K562 (cell line): ENCODE measurements around the gene FAM118B. TPM values are rescaled to one million over a fixed set of nuclear protein-coding genes. Genes with fewer than 3 reads are reported as not detected.
A peak's percentile ranks its signal among the peaks of the same experiment; 100 is the strongest.

Source experiments
- ATAC-seq: fragments of 200-7000 bp; cut with Tn5 transposase; 3 replicates; pipeline ENCODE4 v1.9.1; 2020; ENCODE audit warnings: moderate library complexity
- BruUV-seq: library from RNA; stranded (reverse); fragments of 400-500 nt; replicated peaks from 2 replicates; lab custom pipeline; 2021; lab: Mats Ljungman, UMichigan
- CTCF ChIA-PET: fragments of 300-600 bp; formaldehyde crosslinking; extraction: SDS; loops from one replicate; lab custom pipeline; 2021; ENCODE audit warnings: low intra/inter-chr PET ratio; lab: Yijun Ruan, JAX
- POLR2A ChIA-PET: fragments of 300-600, 350-650 bp; sonication (Branson Sonifier 250); formaldehyde crosslinking; extraction: SDS; loops from one replicate; lab custom pipeline; 2021; ENCODE audit warnings: antibody characterized with exemption, inconsistent platforms; lab: Yijun Ruan, JAX
- DNase-seq, 4 experiments: peaks; one replicate each; pipeline versions ENCODE4 v3.0.0 to v3.0.0-alpha.2; 2011 to 2018; ENCODE audit warnings: low spot score in 3 of 4, mixed read lengths in 3 of 4; ENCODE audit errors: extremely low read depth in 1 of 4
- FAIRE-seq: peaks from 2 replicates; lab custom pipeline; 2011; peaks lifted over from hg19 to GRCh38; lab: Jason Lieb, UNC
- H2AFZ ChIP-seq: 2 replicates; pipeline ENCODE4 v1.6.0; 2011; ENCODE audit warnings: low read depth, low read length, control low read depth, inconsistent platforms
- H3K27ac ChIP-seq: fragments of 200-600 bp; 3 replicates; pipeline ENCODE4 v1.8.0; 2011; ENCODE audit warnings: low read depth, mild to moderate bottlenecking, control low read depth, inconsistent platforms, low read length, moderate library complexity, mixed read lengths; ENCODE audit errors: extremely low read depth
- H3K27me3 ChIP-seq, 2 experiments: fragments of 300-600 bp in 1 of 2; 2 replicates in 1 of 2; 3 replicates in 1 of 2; pipeline versions ENCODE4 v1.6.0 to v1.8.0; 2011; ENCODE audit warnings: inconsistent platforms in 2 of 2, low read length in 2 of 2, mild to moderate bottlenecking in 1 of 2, mixed read lengths in 1 of 2, moderate library complexity in 1 of 2; ENCODE audit not compliant: control insufficient read depth in 2 of 2, insufficient read depth in 2 of 2
- H3K36me3 ChIP-seq: fragments of 300-600 bp; 3 replicates; pipeline ENCODE4 v1.8.0; 2011; ENCODE audit warnings: mild to moderate bottlenecking, low read length, inconsistent platforms; ENCODE audit not compliant: control insufficient read depth, insufficient read depth
- H3K4me1 ChIP-seq, 2 experiments: fragments of 200-600 bp in 1 of 2; replicated peaks in 1 of 2; 2 replicates in 1 of 2; 3 replicates in 1 of 2; pipeline versions ENCODE4 v1.5.1 to v1.8.0; 2011; ENCODE audit warnings: inconsistent platforms in 2 of 2, low read length in 2 of 2, mild to moderate bottlenecking in 1 of 2, mixed read lengths in 1 of 2, moderate library complexity in 1 of 2; ENCODE audit not compliant: control insufficient read depth in 2 of 2, insufficient read depth in 2 of 2
- H3K4me2 ChIP-seq: 2 replicates; pipeline ENCODE4 v1.6.1; 2011; ENCODE audit warnings: low read length, control low read depth, inconsistent platforms, mixed read lengths; ENCODE audit not compliant: insufficient read depth
- H3K4me3 ChIP-seq: fragments of 200-600 bp; sonication (generic), shearing (Covaris generic); 2 replicates; pipeline ENCODE4 v1.5.1; 2016; ENCODE audit warnings: control low read depth, inconsistent platforms
- H3K79me2 ChIP-seq: fragments of 200-600 bp; 3 replicates; pipeline ENCODE4 v1.8.0; 2011; ENCODE audit warnings: low read length, inconsistent platforms; ENCODE audit not compliant: control insufficient read depth, insufficient read depth
- H3K9ac ChIP-seq, 2 experiments: 2 replicates each; pipeline versions ENCODE4 v1.6.0 to v1.6.1; 2011; ENCODE audit warnings: low read depth in 2 of 2, low read length in 2 of 2, control low read depth in 1 of 2, inconsistent platforms in 1 of 2, mild to moderate bottlenecking in 1 of 2, mixed read lengths in 1 of 2; ENCODE audit not compliant: insufficient read depth in 1 of 2
- H3K9me1 ChIP-seq: one replicate; pipeline ENCODE4 v1.6.0; 2011; ENCODE audit warnings: inconsistent platforms, mild to moderate bottlenecking, low read length, moderate library complexity; ENCODE audit not compliant: control insufficient read depth, insufficient read depth
- H3K9me3 ChIP-seq: replicated peaks from 2 replicates; pipeline ENCODE4 v1.5.1; 2011; ENCODE audit warnings: low read depth, low read length, inconsistent platforms; ENCODE audit not compliant: control insufficient read depth, insufficient read depth
- H4K20me1 ChIP-seq: replicated peaks from 2 replicates; pipeline ENCODE4 v1.6.1; 2011; ENCODE audit warnings: low read length, inconsistent platforms, mixed read lengths; ENCODE audit not compliant: control insufficient read depth, insufficient read depth
- ARHGAP35 ChIP-seq: fragments of 450-650 bp; IDR thresholded peaks from 2 replicates; pipeline ENCODE4 v1.6.1; 2018; ENCODE audit not compliant: partially characterized antibody
- ARID1B ChIP-seq: fragments of 450-650 bp; IDR thresholded peaks from 2 replicates; pipeline ENCODE4 v1.6.1; 2016; ENCODE audit warnings: antibody characterized with exemption, mild to moderate bottlenecking, inconsistent platforms
- CC2D1A ChIP-seq: fragments of 450-650 bp; IDR thresholded peaks from 2 replicates; pipeline ENCODE4 v1.6.1; 2017; ENCODE audit warnings: mild to moderate bottlenecking
- CHCHD3 ChIP-seq: fragments of 250-450 bp; sonication (Bioruptor Pico); IDR thresholded peaks from 2 replicates; pipeline ENCODE4 v2.1.2; 2022; ENCODE audit warnings: mild to moderate bottlenecking
- HNRNPH1 ChIP-seq: fragments of 200-400 bp; formaldehyde crosslinking; optimal IDR thresholded peaks from 2 replicates; pipeline ENCODE3; 2017; ENCODE audit warnings: low read depth, mild to moderate bottlenecking, low read length, moderate library complexity
- HOXB6 ChIP-seq: fragments of 250-450 bp; sonication (Bioruptor Pico); IDR thresholded peaks from 2 replicates; pipeline ENCODE4 v1.5.1; 2022; ENCODE audit warnings: mild to moderate bottlenecking, borderline replicate concordance
- MTA2 ChIP-seq: fragments of 450-650 bp; IDR thresholded peaks from 2 replicates; pipeline ENCODE4 v1.6.1; 2016; ENCODE audit warnings: low read depth
- PCBP2 ChIP-seq: fragments of 200-400 bp; formaldehyde crosslinking; IDR thresholded peaks from 2 replicates; pipeline ENCODE4 v1.6.1; 2018; ENCODE audit warnings: low read length, low read depth, mild to moderate bottlenecking, moderate library complexity; ENCODE audit not compliant: poor library complexity, severe bottlenecking
- POLR2H ChIP-seq: IDR thresholded peaks from 2 replicates; pipeline ENCODE4 v1.6.1; 2016; ENCODE audit warnings: missing genetic modification characterization, low read depth, mild to moderate bottlenecking, control low read depth, missing compliant biosample characterization, moderate library complexity
- PTRF ChIP-seq: fragments of 450-650 bp; IDR thresholded peaks from 2 replicates; pipeline ENCODE4 v1.6.1; 2016; ENCODE audit warnings: mild to moderate bottlenecking, missing genetic modification characterization, missing compliant biosample characterization
- SREBF2 ChIP-seq: sonication (generic); formaldehyde crosslinking; IDR thresholded peaks from 2 replicates; pipeline ENCODE4 v1.4.0; 2020; ENCODE audit warnings: mild to moderate bottlenecking, missing genetic modification reagents
- ZNF165 ChIP-seq: fragments of 250-450 bp; sonication (Bioruptor Pico); IDR thresholded peaks from 2 replicates; pipeline ENCODE4 v1.4.0; 2020; ENCODE audit warnings: borderline replicate concordance
- ZNF311 ChIP-seq: fragments of 250-450 bp; sonication (Bioruptor Pico); IDR thresholded peaks from 2 replicates; pipeline ENCODE4 v1.4.0; 2020; ENCODE audit warnings: mild to moderate bottlenecking, moderate library complexity
- ZNF354B ChIP-seq: fragments of 250-450 bp; sonication (Bioruptor Pico); IDR thresholded peaks from 2 replicates; pipeline ENCODE4 v1.4.0; 2020
- ZNF507 ChIP-seq: conservative IDR thresholded peaks from 2 replicates; pipeline ENCODE4 v1.6.1; 2017; ENCODE audit warnings: missing genetic modification characterization, missing compliant biosample characterization
- ZSCAN29 ChIP-seq: fragments of 450-650 bp; IDR thresholded peaks from 2 replicates; pipeline ENCODE4 v1.6.1; 2017
- WGBS: fragments of 100-300 bp; shearing (Covaris generic); methylation state at CpG from one replicate; pipeline ENCODE4 v1.1.6; 2016; ENCODE audit warnings: low coverage, mixed read lengths; ENCODE audit not compliant: insufficient coverage; ENCODE audit errors: missing lambda C conversion rate; 5-methylcytosine and 5-hydroxymethylcytosine counted together
- in situ Hi-C: fragments of 300-500 bp; cut with MboI; formaldehyde crosslinking; loops from 4 replicates; pipeline ENCODE4 v1.15.0; 2018; ENCODE audit warnings: inconsistent platforms, mixed read lengths
- intact Hi-C: fragments of 100-400 bp; cut with micrococcal nuclease; formaldehyde crosslinking; loops from 2 replicates; pipeline ENCODE4 v1.14.2; 2022
- polyA plus RNA-seq, 8 experiments: library from polyadenylated mRNA; depleted of rRNA in 4 of 8; stranded (reverse) in 5 of 8; unstranded in 3 of 8; fragments of >200 nt; fragmentation: Nextera tagmentation in 2 of 8; fragmentation: Illumina TruSeq in 1 of 8; extraction: Ambion mirVana in 2 of 8; extraction: Trizol in 1 of 8; gene quantifications; 2 replicates each; pipeline versions ENCODE4 v1.2.1 to v1.2.3, GENCODE V29; 2011 to 2014; ENCODE audit warnings: inconsistent platforms in 1 of 8, missing spikeins in 1 of 8
- total RNA-seq, 7 experiments: library from RNA; depleted of rRNA in 6 of 7; stranded (reverse); fragments of >200 nt in 6 of 7; fragmentation: Illumina TruSeq in 2 of 7; extraction: Trizol in 2 of 7; gene quantifications; 2 replicates each; pipeline versions ENCODE4 v1.2.1 to v1.2.3, GENCODE V29; 2011 to 2021; ENCODE audit warnings: low replicate concordance in 1 of 7
- TF ChIP-seq, protein P1 (sequence below): fragments of 450-650 bp; IDR thresholded peaks from 2 replicates; pipeline ENCODE4 v1.6.1; 2017; ENCODE audit warnings: antibody characterized with exemption
- TF ChIP-seq, protein P2 (sequence below): fragments of 450-650 bp; IDR thresholded peaks from 2 replicates; pipeline ENCODE4 v1.6.1; 2016; ENCODE audit warnings: borderline replicate concordance
- TF ChIP-seq, protein P3 (sequence below): fragments of 450-650 bp; conservative IDR thresholded peaks from 2 replicates; pipeline ENCODE4 v1.6.1; 2016; ENCODE audit warnings: missing genetic modification characterization, low read depth, mild to moderate bottlenecking, control low read depth, missing compliant biosample characterization

The FAM118B gene
- total and polyA plus RNA-seq, 9 of the 15 experiments (the other 6 are each of a cell fraction or from before 2014, with no cell fraction given): 12.0 to 49.0 (median 22.1) TPM

DNA sequence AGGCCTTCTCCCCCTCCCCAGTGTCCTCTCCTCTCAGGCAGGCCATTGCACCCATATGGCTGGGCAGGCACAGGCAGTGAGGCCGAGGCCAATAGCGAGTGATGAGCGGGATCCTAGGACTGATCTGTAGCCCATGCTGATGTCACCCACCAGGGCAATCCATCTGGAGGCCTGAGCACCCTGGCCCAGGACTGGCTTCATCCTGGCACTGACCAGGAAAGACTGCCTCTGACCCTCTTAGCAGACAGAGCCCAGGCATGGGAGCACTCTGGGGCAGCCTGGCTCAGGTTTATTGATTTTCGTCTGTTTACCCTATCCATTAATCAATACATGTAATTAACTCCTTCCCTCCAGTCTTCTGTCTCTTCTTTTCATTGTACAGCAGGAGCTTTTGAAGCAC is 66.2 kb downstream of the FAM118B start:
- Histone ChIP-seq H3K4me3 (no peak overlapping the region), H2AFZ (no peak overlapping the region), H4K20me1 (peaks cover 3% of the 10 kb centered on the region; the same call in 1 of the 2 replicates), H3K4me1 (peaks cover 8 to 11% of the 10 kb centered on the region in 2 experiments; a peak in 3 of 5 replicates), H3K27ac (no peak overlapping the region), H3K9me3 (no peaks in the 10 kb centered on the region), H3K9me1 (no peaks in the 10 kb centered on the region), H3K4me2 (no peak overlapping the region), H3K9ac (0 out of 4 replicates have a peak overlapping the region, but pooled peaks of 1 of the 2 experiments have one; percentile 65), H3K27me3 (no peaks in the 10 kb centered on the region), H3K36me3 (peaks cover 51% of the 10 kb centered on the region), H3K79me2 (no peaks in the 10 kb centered on the region; the same call in 2 of the 3 replicates)
- no peak for FAIRE-seq
- no peak for DNase-seq
- CTCF ChIA-PET: no interaction called here
- ATAC-seq: no peak
- in situ Hi-C loops: no loop called here
- POLR2A ChIA-PET: interaction anchor here (1.5 kb wide), 1 partner anchor 8 kb away, joined by 5 read pairs; the partner anchor contains the start of genes FOXRED1 and SRPRA
- intact Hi-C loops: no loop called here
- WGBS: 87% methylated on average over 4 of the region's 4 CpGs
- BruUV-seq: no TSS peak
- TF ChIP-seq SREBF2 (CRISPR knock-in tag): no peak
- TF ChIP-seq ZNF507: no peak
- TF ChIP-seq CC2D1A: no peak
- TF ChIP-seq, protein P1, sequence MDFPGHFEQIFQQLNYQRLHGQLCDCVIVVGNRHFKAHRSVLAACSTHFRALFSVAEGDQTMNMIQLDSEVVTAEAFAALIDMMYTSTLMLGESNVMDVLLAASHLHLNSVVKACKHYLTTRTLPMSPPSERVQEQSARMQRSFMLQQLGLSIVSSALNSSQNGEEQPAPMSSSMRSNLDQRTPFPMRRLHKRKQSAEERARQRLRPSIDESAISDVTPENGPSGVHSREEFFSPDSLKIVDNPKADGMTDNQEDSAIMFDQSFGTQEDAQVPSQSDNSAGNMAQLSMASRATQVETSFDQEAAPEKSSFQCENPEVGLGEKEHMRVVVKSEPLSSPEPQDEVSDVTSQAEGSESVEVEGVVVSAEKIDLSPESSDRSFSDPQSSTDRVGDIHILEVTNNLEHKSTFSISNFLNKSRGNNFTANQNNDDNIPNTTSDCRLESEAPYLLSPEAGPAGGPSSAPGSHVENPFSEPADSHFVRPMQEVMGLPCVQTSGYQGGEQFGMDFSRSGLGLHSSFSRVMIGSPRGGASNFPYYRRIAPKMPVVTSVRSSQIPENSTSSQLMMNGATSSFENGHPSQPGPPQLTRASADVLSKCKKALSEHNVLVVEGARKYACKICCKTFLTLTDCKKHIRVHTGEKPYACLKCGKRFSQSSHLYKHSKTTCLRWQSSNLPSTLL: no peak
- TF ChIP-seq, protein P2, sequence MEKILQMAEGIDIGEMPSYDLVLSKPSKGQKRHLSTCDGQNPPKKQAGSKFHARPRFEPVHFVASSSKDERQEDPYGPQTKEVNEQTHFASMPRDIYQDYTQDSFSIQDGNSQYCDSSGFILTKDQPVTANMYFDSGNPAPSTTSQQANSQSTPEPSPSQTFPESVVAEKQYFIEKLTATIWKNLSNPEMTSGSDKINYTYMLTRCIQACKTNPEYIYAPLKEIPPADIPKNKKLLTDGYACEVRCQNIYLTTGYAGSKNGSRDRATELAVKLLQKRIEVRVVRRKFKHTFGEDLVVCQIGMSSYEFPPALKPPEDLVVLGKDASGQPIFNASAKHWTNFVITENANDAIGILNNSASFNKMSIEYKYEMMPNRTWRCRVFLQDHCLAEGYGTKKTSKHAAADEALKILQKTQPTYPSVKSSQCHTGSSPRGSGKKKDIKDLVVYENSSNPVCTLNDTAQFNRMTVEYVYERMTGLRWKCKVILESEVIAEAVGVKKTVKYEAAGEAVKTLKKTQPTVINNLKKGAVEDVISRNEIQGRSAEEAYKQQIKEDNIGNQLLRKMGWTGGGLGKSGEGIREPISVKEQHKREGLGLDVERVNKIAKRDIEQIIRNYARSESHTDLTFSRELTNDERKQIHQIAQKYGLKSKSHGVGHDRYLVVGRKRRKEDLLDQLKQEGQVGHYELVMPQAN: no peak
- no peak for TF ChIP-seq PTRF (tag)
- no peak for TF ChIP-seq ARHGAP35
- TF ChIP-seq ZNF311 (CRISPR knock-in tag): no peak
- no peak for TF ChIP-seq ARID1B
- no peak for TF ChIP-seq ZNF165 (CRISPR knock-in tag)
- TF ChIP-seq, protein P3, sequence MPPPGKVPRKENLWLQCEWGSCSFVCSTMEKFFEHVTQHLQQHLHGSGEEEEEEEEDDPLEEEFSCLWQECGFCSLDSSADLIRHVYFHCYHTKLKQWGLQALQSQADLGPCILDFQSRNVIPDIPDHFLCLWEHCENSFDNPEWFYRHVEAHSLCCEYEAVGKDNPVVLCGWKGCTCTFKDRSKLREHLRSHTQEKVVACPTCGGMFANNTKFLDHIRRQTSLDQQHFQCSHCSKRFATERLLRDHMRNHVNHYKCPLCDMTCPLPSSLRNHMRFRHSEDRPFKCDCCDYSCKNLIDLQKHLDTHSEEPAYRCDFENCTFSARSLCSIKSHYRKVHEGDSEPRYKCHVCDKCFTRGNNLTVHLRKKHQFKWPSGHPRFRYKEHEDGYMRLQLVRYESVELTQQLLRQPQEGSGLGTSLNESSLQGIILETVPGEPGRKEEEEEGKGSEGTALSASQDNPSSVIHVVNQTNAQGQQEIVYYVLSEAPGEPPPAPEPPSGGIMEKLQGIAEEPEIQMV (tag): no peak
- TF ChIP-seq ZSCAN29: no peak
- no peak for TF ChIP-seq HOXB6 (CRISPR knock-in tag)
- TF ChIP-seq CHCHD3 (CRISPR knock-in tag): no peak
- no peak for TF ChIP-seq ZNF354B (CRISPR knock-in tag)
- no peak for TF ChIP-seq PCBP2
- no peak for TF ChIP-seq MTA2
- TF ChIP-seq POLR2H (tag): no peak
- no peak for TF ChIP-seq HNRNPH1
